ENCODE measurements around the gene ZNF280B. TPM values are rescaled to one million over a fixed set of nuclear protein-coding genes. Genes with fewer than 3 reads are reported as not detected.

ZNF280B gene
- total RNA-seq, 1 experiment from 2014 or later: 4.6 TPM

GRCh38 chr22:22440188-22440587 is 68.4 kb downstream of the ZNF280B start:
- TF ChIP-seq, protein P1, sequence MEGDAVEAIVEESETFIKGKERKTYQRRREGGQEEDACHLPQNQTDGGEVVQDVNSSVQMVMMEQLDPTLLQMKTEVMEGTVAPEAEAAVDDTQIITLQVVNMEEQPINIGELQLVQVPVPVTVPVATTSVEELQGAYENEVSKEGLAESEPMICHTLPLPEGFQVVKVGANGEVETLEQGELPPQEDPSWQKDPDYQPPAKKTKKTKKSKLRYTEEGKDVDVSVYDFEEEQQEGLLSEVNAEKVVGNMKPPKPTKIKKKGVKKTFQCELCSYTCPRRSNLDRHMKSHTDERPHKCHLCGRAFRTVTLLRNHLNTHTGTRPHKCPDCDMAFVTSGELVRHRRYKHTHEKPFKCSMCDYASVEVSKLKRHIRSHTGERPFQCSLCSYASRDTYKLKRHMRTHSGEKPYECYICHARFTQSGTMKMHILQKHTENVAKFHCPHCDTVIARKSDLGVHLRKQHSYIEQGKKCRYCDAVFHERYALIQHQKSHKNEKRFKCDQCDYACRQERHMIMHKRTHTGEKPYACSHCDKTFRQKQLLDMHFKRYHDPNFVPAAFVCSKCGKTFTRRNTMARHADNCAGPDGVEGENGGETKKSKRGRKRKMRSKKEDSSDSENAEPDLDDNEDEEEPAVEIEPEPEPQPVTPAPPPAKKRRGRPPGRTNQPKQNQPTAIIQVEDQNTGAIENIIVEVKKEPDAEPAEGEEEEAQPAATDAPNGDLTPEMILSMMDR (IDR thresholded peaks at IDR 0.05; ENCODE audit: unreplicated experiment): no peak
- peaks cover 2% of the 10 kb centered on the region for H3K9me3 Mint-ChIP-seq (ENCODE audit: low read depth, unreplicated experiment)
- H3K27ac Mint-ChIP-seq (ENCODE audit: unreplicated experiment): no peak overlapping the region
- H3K27me3 Mint-ChIP-seq (ENCODE audit: unreplicated experiment): peaks cover 68% of the 10 kb centered on the region
- no peaks in the 10 kb centered on the region for H3K36me3 Mint-ChIP-seq (ENCODE audit: insufficient read depth, unreplicated experiment)
- H3K4me3 Mint-ChIP-seq (ENCODE audit: low read depth, unreplicated experiment): no peak overlapping the region
- no peaks in the 10 kb centered on the region for H3K4me1 Mint-ChIP-seq (ENCODE audit: low read depth, unreplicated experiment)
- BruUV-seq (replicated peaks): no TSS peak
- CTCF ChIA-PET: no interaction called here
- intact Hi-C loops (cut with micrococcal nuclease; ENCODE audit: unreplicated experiment): no loop called here
- DNase-seq: no peak

Other genes starting within 250 kb of the ZNF280B start
- gene ZNF280A, start 11.5 kb upstream of the ZNF280B start, total RNA-seq (2022): not detected in 2 replicates
- 2.6 and 5.1 TPM in 2 replicates for gene PRAME, start 50.5 kb upstream of the ZNF280B start, total RNA-seq (2022)
- not detected in 2 replicates for gene GGTLC2, start 135.9 kb upstream of the ZNF280B start, total RNA-seq (2022)

Data from Calu3 (cell line).